Hematopoietic multipotent progenitor cell treated with erythropoietin and hydrocortisone succinate and interleukin-3 and kit ligand, for 4 days (in vitro differentiated cells): ENCODE measurements around the gene FMNL2.
A peak's percentile ranks its signal among the peaks of the same experiment; 100 is the strongest.
"Not testable (repeated sequence)": the region's sequence is repeated elsewhere in the genome, so short reads cannot be mapped to it uniquely, and the experiment has no call there.

Source experiments
- DNase-seq: peaks from one replicate; pipeline ENCODE4 v3.0.0-alpha.2; 2015

FMNL2 gene

GRCh38 chr2:152335016-152335725, at the start of gene FMNL2:
Gene FMNL2, plus strand, starts transcription at chr2:152335174.
- DNase-seq: peak; percentile 84

GRCh38 chr2:152292991-152293390, 42.0 kb upstream of the FMNL2 start:
- DNase-seq: no peak

GRCh38 chr2:152297715-152298114, 37.3 kb upstream of the FMNL2 start:
- DNase-seq: no peak

- DNase-seq: no peak
These were observed 36.2 kb upstream of the FMNL2 start for GRCh38 chr2:152298754-152299153.

GRCh38 chr2:152301131-152301530, 33.8 kb upstream of the FMNL2 start:
- DNase-seq: no peak

DNA sequence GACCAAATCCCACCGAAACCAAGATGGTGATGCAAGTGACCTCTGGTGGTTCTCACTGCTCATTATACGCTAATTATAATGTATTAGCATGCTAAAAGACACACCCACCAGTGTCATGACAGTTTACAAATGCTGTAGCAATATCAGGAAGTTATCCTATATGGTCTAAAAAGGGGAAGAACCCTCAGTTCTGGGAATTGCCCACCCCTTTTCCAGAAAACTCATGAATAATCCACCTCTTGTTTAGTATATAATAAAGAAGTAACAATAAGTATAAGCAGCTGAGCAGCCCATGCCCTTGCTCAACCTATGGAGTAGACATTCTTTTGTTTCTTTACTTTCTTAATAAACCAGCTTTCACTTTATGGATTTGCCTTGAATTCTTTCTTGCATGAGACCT, 31.0 kb upstream of the FMNL2 start:
- peak; percentile 5 for DNase-seq

DNA sequence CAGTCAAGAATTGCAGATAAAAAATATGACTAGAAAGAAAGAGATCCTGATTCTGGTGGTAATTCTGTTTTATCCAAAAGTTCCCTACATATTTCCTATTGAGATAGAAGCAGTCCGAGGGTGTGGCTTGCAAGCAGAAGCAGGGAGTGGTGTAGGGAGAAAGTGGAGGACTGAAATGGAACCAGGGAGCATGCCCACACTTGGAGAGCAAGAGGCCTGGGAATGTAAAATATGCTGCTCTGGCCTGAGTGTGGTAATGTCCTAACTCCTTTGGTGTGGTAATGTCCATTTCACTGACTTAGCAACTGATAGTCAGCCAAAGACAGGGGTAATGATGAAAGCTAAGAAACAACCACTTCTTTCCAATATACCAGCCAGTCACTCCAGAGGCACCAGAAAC, 30.1 kb upstream of the FMNL2 start:
- DNase-seq: no peak

DNA sequence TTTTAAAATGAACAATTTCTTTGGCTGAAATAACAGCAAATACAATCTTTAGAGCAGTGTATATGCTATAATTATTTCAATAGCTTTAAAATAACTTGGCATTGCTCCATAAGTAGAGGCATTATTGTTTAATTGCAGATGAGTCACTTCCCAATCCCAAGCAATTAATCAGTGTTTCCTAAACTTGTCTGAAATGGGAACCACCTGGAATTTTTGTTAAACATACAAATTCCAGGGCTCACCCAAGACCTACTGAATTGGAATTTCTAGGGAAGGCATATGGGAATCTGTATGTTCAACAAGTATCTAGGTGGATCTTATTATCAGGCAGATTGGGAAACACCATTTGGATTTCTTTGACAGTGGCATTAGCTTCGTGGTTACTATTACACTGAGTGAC, 27.1 kb upstream of the FMNL2 start:
- no peak for DNase-seq

- no peak for DNase-seq
These were observed 25.4 kb upstream of the FMNL2 start for GRCh38 chr2:152309352-152310214.

- DNase-seq: no peak
These were observed 15.0 kb upstream of the FMNL2 start for GRCh38 chr2:152319822-152320570.

DNA sequence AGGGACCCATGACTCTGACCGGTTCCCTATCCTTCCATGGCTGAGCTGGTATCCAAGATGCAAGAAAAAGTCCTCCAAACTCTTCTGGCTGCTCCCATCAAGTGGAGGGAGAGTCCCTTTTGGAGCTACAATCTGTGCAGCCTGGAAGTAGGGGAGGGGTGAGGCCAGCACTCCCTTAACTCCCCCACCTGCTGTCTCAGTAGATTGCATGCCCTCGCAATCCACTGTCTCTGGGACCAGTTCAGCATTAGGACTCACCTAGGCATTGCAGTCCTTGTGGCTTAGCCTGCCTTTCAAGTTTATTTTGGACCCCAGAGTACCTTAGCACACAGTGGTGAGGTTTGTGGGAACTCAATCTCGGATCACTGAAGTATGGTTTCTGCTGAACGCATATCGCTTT, 14.2 kb upstream of the FMNL2 start:
- DNase-seq: no peak

DNA sequence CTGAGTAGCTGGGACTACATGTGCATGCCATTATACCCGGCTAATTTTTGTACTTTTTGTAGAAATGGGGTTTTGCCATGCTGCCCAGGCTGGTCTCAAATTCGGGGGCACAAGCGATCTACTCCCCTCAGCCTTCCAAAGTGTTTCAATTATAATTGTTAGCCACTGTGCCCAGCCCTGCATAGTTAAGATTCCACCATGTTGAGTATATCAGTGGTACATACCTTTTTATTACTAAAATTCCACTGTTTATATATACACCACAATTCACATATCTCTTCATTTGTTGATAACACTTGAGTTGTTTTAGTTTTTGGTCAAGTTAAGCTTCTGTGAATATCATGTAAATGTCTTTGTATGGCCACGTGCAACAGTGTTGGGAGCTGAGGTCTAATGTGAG, 12.8 kb upstream of the FMNL2 start:
- DNase-seq: no peak

GRCh38 chr2:152325126-152325525, 9.8 kb upstream of the FMNL2 start:
- not testable (repeated sequence) for DNase-seq

GRCh38 chr2:152326710-152327109, 8.3 kb upstream of the FMNL2 start:
- no peak for DNase-seq

- DNase-seq: no peak
These were observed 7.0 kb upstream of the FMNL2 start for GRCh38 chr2:152328013-152328412.

DNA sequence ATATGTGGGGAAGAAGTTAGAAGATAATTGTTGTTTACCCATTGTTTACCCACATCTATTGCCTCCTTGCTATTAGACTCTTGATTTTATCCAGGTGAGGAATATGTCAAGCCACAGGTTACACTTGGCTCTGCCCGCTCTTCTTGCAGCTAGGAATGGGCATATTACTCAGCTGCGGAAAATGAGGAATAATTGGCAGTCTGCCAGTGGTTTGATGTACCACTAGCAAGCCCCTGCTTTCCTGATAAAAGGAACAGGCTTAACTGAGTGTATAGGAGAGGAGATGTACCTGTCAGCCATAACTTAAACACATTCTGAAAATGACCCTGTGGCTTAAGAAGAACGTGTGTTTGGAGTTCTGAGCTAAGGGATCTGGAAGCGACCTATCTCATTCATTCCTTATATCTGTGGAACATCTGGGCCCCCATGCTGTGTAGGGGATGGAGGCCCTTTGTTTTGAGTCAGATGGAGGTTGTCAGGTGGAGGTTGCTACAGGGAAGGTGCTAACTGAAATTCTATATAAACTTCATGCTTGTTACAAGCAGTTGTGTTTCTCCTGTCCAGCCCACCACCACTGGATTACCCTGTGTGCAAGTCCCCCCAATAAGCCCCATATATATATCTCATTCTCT, 4.6 kb upstream of the FMNL2 start:
- DNase-seq: no peak

DNA sequence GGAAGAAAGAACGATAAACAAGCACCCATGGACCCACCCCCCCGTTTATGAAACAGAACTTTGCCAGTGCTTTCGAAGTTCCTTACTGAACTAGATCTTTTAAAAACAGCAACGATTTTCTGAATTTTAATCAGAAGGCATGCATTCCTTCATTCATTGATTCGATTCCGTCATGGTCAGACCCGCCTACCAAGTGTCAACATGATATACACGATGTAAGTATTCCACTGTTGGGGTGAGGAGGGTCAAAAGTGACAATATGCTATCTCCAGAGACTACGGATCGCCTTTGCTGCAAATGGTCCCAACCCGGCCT, 316 bp upstream of the FMNL2 start:
- no peak for DNase-seq

- no peak for DNase-seq
These were observed 748 bp downstream of the FMNL2 start for GRCh38 chr2:152335726-152336118.

- peak; percentile 38 for DNase-seq
These were observed 1.3 kb downstream of the FMNL2 start for GRCh38 chr2:152336119-152336853.

DNA sequence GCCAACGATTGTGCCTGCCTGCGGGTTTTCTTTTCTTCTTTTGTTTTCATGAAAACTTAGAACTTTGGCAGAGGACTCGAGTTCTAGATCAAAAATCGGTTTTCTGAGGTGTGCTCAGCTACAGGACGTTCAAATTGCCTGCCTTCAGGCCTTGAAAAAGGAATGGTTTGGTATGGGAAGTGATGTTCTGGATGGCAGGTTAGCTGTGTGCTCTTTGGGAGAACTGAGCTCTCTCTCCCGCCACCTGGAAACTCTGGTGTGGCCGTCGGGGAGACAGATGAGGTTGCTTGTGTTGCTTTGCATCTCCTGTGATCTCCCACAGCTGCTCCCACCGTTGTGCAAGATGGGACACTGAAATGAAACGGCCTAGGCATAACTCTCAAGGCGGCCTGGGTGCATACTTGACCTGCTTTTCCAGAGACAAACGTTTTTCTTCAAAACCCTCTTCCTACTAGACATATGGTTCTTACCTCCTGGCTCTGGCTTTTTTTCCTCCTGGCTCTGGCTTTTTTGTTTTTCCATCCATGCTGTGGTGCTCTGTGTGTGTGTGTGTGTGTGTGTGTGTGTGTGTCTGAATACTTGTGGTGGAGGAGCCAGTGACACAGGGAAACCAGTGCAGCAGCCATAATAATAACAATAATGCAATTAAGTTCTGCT, 2.0 kb downstream of the FMNL2 start:
- DNase-seq: no peak

DNA sequence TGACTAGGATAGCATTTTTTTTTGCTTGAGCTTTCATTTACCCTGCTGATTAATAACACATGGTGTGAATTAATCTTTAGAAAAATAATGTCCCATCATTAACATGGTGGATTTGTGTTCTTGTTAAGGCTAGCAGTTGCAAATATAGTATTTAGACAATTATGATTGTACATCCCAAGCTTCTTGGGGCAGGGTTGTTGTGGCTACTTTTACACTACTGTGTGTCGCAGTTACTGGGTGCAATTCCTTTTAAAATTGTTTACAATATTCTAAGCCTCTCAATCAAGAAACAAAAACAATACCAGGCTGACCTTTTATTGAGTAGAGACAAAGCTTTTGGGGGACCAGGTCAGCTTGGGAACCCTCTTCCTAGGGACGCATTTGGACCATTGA, 2.5 kb downstream of the FMNL2 start:
- no peak for DNase-seq
